NCI-H1694 treated with DMSO at 0.1 percent for 48 hours (cell line): Measurements from ENCODE around the gene EEF1AKMT4.

Source experiments
- DNase-seq: peaks from one replicate; lab custom pipeline; 2025; lab: John Stamatoyannopoulos, UW

Gene EEF1AKMT4

DNA sequence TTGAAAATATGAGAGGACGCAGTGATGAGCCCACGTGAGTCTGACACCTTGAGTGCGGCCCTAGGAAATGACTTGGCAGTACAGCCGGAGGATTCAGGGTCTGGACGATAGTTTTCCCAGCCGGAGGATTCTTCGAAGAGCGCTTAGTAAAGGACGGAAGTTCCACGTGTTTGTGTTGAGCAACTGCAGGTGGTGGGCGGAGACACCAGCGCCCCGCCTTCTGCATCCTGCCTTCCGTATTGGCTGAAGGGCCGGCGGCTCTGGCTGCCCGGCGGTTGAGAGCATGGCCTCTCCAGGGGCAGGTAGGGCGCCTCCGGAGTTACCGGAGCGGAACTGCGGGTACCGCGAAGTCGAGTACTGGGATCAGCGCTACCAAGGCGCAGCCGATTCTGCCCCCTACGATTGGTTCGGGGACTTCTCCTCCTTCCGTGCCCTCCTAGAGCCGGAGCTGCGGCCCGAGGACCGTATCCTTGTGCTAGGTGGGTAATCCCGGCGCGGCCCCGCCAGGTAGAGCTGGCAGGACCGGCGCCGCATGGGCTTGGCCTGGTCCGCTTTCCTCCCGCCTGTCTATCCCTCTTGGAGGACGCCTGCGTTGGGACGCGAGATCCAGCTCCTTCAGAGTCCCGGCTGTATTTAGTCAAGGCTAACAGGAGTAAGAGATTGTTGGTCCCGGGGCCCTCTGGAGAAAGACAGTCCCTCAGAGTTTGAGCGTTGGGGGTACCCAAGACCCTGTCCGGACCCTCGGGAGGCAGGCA lies at the start of gene EEF1AKMT4:
EEF1AKMT4 (plus strand) TSS at position 261 of the 755 bp plus-strand sequence; CDS start at position 284, 23 bp downstream.
- peak; percentile 98 for DNase-seq

DNA sequence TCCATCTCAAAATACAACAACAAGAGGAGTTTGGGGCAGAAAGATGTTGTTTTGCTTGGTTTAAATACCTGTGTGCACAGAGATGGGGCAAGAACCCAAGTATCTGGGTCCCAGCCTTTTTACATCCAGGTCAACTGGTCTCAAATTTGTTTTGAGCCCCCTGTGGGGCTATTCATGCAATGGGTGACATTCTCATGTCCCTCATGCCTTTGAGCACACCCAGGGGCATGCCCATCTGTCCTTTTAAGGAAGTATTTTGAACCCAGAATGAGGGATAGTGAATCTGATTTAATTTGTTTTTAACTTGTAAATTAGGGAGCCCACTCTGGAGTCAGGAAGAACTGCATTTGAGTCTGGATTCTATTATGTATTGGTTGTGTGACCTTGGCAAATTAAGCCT lies 48.6 kb upstream of the EEF1AKMT4 start:
- no peak for DNase-seq

DNA sequence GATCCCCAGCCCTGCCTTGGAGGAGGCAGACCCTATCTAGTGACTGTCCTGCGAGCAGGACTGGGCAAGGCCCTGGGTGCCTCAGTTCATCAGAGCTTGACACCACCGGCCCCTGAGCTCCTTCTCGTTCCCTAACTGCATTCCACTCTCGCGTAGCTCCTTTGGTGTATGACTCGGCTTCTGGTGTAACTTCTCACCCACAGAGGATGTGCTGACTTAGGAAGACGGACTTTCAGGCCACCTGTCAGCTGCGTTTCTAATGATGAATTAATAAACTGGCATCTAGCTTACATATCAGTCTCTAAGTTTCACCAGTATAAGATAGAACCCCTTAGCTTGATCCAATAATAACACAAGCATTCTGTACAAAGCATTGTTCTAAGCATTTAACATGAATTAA lies 45.9 kb upstream of the EEF1AKMT4 start:
- no peak for DNase-seq

DNA sequence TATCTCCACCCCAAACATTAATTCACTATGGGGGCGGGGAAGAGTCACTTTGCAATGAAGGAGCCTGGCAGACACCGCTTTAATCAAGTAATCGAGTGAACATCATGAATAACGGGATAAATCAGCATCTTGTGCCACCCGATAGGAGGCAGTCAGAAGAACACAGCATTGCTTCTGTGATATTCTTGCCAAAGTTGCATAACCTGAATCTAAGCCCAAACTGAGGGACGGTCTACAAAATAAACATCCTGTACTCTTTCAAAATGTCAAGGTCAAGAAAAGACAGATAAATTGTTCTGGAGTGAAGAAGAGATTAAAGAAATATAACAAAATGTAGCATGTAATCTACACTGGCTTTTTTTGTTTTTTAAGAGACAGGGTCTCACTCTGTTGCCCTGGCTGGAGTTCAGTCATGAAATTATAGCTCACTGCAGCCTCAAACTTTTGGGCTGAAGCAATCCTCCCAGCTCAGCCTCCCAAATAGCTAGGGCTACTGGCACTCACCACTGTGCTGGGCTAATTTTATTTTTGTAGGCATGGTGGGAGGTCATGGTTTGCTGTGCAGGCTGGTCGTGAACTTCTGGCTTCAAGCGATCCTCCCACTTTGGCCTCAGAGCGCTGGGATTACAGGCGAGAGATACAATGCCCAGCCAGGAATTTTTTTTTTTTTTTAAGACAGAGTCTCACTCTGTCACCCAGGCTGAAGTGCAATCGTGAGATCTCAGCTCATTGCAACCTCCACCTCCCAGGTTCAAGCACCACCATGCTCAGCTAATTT lies 40.1 kb upstream of the EEF1AKMT4 start:
- DNase-seq: no peak

DNA sequence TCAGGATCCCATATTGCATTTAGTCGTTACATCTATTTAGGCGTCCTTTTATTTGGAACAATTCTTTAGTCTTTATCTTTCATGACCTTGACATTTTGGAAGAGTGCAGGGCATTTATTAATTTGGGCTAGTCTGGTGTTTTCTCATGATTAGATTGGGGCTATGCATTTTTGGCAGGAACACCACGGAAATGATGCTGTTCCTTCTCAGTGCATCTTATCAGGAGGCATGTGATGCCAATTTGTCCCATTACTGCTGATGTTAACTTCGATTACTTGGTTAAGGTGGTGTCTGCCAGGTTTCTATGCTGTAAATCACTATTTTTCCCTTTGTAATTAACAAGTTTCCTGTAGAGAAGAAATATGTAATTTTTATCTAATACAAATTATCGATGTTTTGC lies 38.2 kb upstream of the EEF1AKMT4 start:
- no peak for DNase-seq

DNA sequence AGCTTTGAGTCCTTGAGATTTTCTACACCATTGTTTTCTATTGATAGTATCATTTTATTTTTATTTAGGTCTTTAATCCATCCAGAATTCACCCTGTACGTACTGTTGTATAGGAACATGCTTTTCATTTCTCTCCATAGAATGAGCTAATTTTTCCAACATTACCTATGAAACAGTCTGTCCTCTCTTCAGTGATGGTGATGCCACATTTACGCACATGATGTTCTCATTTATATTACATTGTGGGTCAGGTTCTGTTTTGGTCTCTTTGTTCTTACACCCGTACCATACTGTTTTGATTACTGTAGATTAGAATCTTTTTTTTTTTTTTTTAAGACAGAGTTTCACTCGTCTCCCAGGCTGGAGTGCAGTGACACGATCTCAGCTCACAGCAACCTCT lies 37.8 kb upstream of the EEF1AKMT4 start:
- no peak for DNase-seq

DNA sequence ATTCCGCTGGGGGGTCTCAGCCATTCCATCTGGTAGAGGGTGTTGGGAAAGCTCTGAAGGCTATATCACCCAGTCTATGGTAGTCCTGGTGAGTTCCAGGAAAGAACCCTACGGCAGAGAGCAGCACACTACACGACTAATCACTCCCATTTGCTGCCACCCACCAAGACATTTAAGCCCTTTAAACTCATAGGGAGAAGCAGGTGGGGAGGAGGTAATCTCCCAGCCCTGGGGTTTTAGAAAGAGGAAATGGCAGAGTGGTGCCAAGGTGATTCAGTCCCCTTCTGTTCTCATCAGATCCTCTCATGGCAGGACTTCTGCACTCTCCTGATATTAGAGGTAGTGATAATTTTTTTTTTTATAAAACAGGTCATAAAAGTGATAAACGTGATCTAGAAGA lies 30.7 kb upstream of the EEF1AKMT4 start:
- no peak for DNase-seq

DNA sequence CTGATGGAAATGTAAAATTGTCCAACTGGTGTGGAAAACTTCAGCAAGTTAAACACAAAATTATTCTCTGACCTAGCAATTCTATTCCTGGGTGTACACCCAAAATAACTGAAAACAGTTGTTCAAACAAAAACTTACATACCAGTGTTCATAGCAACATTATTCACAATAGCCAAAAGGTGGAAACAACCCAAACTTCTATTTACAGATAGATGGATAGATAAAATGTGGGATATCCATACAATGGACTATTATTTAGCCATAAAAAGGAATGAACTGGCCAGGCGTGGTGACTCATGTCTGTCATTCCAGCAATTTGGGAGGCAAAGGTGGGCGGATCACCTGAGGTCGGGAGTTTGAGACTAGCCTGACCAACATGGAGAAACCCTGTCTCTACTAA lies 27.0 kb upstream of the EEF1AKMT4 start:
- DNase-seq: no peak

DNA sequence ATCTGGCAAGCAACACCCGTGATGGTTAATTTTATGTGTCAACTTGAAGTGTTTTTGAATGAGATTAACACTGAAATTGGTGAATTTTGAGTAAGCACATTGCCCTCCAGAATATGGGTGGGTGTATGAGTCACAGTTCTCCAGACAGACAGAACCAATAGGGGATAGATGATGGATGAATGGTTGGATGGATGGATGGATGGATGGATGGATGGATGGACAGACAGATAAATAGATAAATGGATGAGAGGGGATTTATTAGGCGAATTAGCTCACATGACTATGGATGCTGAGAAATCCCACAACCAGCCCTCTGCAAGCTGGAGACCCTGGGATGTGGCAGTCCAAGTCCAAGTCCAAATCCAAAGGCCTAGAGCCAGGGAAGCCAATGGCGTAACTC lies 25.5 kb upstream of the EEF1AKMT4 start:
- DNase-seq: no peak

DNA sequence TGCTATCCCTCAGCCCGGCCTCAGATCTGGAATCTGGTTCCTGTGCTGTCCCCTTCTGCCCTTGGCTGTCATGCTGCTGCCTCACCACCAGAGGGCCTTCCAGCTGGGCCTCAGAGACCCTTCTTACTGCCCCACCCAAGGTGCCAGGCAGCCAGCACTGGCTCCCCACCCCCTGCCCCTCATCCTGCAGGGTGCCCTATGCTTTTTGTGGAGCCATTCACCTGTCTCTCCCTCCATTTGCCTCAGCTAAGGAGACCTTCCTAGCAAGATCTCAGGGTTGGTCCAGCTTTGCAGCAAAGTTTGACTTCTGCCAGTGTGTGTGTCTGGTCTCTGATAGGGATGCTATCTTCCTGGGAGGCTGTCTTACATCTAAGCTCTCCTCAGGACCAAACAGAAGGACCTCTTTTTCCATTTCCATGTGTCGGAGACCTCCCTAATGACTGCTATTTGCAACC lies 22.0 kb upstream of the EEF1AKMT4 start:
- DNase-seq: peak; percentile 40

DNA sequence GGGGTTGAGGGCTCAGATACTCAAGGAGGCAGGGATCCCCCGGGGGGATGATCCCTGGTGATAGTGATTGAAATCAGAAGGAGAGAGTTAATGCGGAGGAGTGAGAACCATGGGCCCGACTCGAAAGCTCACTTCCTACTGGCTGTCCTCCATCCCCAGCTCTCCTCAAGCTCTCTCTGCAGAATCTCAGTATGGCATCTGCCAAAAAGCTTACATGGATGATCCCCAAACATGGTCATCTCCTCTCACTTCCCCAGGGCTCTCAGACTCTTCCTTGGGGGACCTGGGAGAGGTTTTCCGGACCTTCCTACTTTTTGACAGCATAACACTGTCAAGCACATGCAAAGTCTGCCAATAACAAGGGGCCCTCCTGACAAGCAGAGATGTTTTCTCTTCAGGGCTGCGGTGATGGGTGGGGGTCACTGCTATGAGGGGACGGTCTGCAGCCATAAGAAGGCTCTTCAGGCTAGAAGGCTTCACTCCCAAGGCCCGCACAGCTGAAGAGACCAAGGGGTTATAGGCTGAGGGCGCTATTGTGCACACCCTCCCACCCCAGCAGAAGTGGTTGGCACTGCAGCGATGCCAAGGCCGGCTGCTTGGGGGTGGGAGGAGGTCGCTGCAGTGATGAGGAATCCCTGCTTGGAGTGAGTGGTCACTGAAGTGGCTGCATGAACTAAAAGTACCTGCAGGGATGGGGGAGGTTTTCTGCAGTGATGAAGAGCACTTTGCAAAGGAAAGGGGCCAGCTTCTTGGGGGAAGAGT lies 20.9 kb upstream of the EEF1AKMT4 start:
- DNase-seq: no peak

DNA sequence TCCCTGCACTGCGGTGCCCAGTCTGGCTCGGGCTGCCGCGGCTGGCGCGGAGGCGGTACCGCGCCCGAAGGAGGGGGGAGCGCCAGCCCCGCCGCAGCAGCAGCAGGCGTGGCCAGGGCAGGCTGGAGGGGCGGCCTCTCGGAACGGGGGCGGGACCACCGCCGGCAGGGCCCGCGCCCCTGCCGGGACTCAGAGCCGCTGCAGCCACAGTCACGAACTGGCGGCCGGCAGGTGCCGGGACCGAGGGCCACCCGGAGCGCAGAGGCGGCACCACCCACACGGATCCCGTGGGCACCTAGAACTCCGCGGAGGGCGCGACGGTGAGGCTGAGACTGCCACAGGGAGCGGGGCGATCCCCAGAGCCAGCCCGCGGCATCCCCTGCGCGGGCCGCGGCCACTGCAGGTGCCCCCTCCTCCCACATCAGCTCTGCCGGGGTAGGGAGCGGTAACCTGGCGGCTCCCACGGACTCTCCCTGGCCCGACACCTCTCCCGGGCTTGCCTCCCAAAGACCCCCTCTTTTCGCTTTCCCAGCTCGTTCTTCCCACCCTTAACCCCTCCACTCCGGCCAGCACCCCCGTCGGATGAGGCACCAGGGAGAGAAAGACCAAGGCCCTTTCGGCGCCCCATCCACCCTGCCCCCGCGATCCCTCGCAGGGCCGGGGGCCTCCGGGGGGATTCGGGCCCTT lies 19.9 kb upstream of the EEF1AKMT4 start, which contains the start of gene VWA5B2:
VWA5B2 (plus strand) TSS at position 192 of the 687 bp plus-strand sequence. CDS start 944 bp downstream, outside the sequence.
- peak; percentile 66 for DNase-seq

DNA sequence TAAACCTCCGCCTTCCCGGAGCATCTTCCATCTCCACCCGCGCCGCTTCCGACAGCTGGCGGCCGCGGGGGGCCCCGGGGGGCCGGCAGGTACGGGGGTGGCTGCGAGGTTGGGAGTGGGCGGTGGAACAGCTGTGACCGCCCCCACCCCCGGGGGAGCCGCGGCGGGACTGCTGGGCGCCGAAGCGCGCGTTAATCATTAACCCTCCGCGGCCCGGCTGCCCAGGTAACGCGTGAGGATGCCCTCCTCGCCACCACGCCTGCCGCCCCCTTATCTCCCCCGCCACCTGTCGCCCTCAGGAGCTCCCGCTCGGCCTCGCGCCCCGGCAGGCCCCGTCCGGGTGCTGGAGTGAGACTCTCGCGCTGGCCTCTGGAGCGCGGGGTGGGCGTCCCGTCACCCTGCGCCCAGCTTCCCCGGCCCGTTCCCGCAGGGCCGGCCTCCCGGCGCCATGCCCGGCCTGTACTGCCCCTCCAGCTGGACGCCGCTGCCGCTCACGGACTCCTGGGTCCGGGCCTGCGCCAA lies 19.3 kb upstream of the EEF1AKMT4 start:
- DNase-seq: no peak

DNA sequence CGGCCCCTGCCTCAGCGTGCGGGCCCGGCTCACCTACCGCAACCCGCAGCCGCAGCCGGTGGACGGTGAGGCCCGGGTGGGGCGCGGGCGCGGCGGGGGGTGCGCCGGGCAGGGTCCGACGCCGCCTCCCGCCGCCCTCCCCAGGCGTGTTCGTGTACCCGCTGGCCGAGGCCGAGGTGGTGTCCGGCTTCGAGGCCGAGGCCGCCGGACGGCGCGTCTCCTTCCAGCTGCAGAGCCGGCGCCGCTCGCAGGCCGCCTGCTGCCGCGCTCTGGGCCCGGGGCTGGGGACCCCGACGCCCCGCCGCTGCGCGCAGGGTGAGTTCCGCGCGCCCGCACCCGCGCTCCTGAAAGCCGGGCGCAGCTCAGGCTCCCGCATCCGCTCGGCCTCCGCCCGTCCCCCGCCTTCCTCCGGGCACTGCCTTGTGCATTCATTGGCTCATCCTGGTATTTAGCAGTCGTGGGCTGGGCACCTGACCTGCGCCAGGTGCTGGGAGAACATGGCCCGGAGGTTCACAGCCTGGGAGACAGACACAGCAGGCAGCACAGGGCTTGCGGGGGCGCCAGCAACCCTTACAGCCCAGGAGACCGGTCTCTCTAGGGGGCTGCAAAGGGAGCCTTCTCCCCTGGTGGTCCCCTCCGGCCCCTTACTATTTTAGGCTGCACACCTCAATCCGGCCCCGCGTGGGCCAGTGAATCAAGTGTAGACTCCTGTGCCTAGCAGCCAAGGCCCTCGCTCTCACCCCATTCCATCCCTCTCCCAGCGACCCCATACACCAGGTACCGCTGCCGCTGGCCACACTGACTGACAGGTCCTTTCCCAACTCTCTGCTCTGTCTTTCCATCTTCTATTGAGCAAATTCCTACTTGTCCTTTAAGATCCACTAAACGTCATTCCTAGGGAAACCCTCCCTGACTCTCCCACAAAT lies 18.6 kb upstream of the EEF1AKMT4 start:
- DNase-seq: no peak

DNA sequence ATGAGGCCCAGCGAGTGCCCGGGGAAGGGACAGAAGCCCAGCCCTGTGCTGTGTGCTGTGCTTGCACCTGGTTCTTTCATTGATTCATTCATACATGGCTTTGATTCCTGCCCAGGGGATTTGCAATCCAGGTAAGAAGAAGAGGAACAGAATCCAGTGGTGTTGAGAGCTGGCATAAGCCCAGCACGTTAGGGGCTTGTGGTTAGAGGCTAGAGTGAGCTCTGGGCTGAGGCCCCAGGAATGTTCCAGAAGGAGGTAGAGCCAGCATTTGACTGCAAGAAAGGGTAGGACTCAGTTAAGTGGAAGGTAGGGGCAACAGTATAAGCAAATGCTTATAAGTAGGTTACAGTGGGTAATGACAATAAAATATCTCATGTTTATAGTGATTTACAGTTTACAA lies 17.8 kb upstream of the EEF1AKMT4 start:
- DNase-seq: no peak

DNA sequence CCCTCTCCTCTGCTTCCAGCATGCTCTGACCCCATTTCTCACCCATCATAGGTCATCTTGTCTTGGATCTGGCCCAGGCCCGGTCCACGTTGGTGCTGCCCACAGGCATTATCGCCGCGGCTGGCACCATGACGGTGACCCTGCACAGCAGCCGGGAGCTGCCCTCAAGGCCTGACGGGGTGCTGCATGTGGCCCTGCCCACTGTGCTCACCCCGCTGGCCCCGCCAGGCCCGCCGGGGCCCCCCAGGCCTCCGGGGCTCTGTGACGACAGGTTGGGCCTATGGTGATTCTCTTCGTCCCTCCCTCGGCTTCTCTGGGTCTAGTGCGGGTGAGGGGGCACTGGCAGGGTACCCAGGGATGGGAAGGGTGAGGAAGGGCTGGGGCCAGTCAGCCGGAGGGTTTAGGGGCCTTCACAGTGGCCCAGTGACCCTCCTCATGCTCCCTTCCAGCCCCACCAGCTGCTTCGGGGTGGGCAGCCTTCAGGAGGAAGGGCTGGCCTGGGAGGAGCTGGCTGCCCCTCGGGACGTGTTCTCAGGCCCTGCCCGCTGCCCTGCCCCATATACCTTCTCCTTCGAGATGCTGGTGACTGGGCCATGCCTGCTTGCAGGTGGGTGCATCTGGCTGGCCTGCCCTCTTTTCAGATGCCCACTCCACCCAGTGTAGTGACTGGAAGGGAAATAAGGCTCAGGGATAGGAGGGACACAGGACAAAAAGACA lies 16.2 kb upstream of the EEF1AKMT4 start:
- no peak for DNase-seq

DNA sequence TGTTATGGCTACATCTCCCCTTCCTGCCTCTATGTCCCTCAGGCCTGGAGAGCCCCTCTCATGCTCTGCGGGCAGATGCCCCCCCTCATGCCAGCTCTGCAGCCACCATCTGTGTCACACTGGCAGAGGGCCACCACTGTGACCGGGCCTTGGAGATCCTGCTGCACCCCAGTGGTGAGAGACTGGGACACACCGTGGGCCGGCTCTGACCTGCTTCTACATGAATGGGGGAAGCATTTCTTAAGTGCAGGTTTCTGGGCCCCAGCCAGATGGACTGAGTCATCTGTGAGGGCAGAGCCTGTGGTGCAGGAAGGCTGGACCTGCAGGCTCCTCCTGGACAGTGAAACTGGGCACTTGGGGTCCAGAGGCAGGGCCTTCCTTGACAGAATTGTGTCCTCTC lies 15.2 kb upstream of the EEF1AKMT4 start:
- no peak for DNase-seq

DNA sequence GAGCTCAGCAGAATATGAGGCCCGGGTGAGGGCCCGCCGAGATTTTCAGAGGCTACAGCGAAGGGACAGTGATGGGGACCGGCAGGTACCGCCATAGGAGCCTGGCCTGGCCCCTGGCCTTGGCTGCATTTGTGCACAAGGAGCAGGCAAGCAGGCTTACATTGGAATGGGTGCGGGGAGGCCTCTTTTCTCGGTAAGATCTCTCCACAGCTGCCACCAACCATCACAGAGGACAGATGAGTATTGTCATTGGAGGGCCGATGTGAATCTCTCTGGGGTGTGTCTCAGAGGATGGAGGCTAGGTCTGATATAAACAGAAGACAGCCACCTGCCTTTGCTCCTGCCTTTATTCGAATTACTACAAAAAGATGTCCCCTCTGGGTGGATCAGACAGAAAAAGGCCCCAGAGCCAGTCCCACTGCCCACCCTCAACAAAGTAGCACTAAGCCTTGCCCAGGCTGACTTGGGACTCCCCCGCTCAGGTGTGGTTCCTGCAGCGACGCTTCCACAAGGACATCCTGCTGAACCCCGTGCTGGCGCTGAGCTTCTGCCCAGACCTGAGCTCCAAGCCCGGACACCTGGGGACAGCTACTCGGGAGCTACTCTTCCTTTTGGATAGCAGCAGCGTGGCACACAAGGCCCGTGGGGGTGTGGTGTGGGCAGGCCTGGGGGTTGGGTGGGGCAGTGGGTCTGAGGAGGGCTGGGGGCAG lies 14.6 kb upstream of the EEF1AKMT4 start:
- no peak for DNase-seq

DNA sequence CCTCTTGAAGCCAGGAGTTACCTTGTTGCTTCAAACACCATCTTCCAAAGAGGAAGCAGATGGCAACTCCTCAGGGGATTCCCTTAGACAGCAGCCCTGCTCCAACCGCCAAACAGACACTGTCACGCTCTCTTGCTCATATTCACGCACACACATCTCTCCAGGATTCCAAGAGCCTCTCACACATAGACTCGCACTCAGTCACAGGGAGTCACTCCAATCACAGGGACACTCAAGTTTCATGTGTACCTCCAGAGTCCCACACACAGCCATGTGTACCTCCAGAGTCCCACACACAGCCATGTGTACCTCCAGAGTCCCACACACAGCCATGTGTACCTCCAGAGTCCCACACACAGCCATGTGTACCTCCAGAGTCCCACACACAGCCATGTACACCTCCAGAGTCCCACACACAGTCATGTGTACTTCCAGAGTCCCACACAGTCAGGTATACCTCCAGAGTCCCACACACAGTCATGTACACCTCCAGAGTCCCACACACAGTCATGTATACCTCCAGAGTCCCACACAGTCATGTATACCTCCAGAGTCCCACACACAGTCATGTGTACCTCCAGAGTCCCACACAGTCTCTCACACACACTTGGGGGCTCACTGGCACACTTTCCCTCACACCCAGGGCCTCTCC lies 14.0 kb upstream of the EEF1AKMT4 start:
- DNase-seq: peak; percentile 61
